PFSK-1 (cell line): ENCODE data around the gene XPNPEP2.

ENCODE experiments used
- FOXP2 ChIP-seq: optimal IDR thresholded peaks from 2 replicates; pipeline ENCODE3; 2011; ENCODE audit warnings: borderline replicate concordance, control low read depth, inconsistent platforms; ENCODE audit not compliant: insufficient read depth; ENCODE audit errors: extremely low read length, extremely low read depth
- POLR2AphosphoS5 ChIP-seq: IDR thresholded peaks from 2 replicates; pipeline ENCODE4 v1.6.1; 2012; ENCODE audit warnings: low read depth, mild to moderate bottlenecking, control low read depth, low read length, moderate library complexity
- SIN3A ChIP-seq: IDR thresholded peaks from 2 replicates; pipeline ENCODE4 v1.6.1; 2012; ENCODE audit warnings: mild to moderate bottlenecking, low read length, moderate library complexity, borderline replicate concordance; ENCODE audit not compliant: insufficient read depth
- TAF1 ChIP-seq: IDR thresholded peaks from 2 replicates; pipeline ENCODE4 v1.6.1; 2012; ENCODE audit warnings: low read length, control low read depth, borderline replicate concordance; ENCODE audit not compliant: insufficient read depth
- TF ChIP-seq, protein P1 (sequence below), 2 experiments: IDR thresholded peaks; 2 replicates each; pipeline versions ENCODE4 v1.6.1 to v1.8.0; 2011 to 2012; ENCODE audit warnings: low read depth in 2 of 2, low read length in 2 of 2, control low read depth in 1 of 2, inconsistent platforms in 1 of 2, mild to moderate bottlenecking in 1 of 2, moderate library complexity in 1 of 2; ENCODE audit not compliant: insufficient read depth in 1 of 2

Gene XPNPEP2

DNA sequence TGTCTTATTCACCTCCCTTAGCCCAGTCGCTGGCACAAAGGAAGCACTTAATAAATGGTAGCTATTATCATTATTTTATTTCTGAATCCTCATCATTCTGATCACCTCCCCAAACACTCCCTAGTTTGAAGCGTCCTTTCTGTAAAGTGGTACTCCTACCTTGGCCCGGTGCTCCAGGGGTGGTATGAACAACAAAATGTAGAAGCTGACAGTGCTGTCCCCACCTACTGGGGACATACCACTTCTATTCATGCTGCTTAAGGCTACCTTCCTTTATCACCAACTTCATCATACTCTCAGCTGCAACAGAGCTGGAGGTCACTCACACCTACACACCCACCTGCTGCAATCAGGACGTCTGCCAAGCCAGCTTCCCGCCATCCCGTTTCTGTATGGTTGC is 43.2 kb upstream of the XPNPEP2 start:
- TF ChIP-seq FOXP2 = no peak
- TF ChIP-seq, protein P1, sequence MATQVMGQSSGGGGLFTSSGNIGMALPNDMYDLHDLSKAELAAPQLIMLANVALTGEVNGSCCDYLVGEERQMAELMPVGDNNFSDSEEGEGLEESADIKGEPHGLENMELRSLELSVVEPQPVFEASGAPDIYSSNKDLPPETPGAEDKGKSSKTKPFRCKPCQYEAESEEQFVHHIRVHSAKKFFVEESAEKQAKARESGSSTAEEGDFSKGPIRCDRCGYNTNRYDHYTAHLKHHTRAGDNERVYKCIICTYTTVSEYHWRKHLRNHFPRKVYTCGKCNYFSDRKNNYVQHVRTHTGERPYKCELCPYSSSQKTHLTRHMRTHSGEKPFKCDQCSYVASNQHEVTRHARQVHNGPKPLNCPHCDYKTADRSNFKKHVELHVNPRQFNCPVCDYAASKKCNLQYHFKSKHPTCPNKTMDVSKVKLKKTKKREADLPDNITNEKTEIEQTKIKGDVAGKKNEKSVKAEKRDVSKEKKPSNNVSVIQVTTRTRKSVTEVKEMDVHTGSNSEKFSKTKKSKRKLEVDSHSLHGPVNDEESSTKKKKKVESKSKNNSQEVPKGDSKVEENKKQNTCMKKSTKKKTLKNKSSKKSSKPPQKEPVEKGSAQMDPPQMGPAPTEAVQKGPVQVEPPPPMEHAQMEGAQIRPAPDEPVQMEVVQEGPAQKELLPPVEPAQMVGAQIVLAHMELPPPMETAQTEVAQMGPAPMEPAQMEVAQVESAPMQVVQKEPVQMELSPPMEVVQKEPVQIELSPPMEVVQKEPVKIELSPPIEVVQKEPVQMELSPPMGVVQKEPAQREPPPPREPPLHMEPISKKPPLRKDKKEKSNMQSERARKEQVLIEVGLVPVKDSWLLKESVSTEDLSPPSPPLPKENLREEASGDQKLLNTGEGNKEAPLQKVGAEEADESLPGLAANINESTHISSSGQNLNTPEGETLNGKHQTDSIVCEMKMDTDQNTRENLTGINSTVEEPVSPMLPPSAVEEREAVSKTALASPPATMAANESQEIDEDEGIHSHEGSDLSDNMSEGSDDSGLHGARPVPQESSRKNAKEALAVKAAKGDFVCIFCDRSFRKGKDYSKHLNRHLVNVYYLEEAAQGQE (IDR thresholded peaks at IDR 0.05; ENCODE audit: insufficient read depth in 1 of 2, low read depth in 2 of 2, low read length in 2 of 2) = no peak
- TF ChIP-seq TAF1 = no peak
- TF ChIP-seq POLR2AphosphoS5 = no peak

DNA sequence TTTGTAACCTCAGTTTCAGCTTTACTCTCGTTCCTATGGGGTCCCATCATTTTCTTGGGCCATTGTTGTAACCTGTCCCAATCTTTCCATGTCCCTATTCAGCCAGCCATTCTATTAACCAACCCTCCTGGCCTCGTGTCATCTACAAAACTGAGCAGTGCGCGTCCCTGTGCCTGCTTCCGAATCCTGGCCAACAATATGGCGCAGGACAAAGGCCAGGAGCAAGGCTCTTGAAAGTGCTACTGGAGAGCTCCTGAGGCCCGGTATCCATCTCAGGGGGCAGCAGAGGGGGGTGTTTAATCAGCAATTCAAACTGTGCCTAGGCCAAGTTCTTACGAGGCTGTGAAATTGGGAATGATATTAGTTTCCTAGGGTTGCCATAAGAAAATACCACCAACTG is 42.8 kb upstream of the XPNPEP2 start:
- TF ChIP-seq TAF1 (no peak), FOXP2 (no peak), SIN3A (no peak), POLR2AphosphoS5 (no peak)
- TF ChIP-seq, protein P1 (IDR thresholded peaks at IDR 0.05; ENCODE audit: insufficient read depth in 1 of 2, low read depth in 2 of 2, low read length in 2 of 2) = no peak

DNA sequence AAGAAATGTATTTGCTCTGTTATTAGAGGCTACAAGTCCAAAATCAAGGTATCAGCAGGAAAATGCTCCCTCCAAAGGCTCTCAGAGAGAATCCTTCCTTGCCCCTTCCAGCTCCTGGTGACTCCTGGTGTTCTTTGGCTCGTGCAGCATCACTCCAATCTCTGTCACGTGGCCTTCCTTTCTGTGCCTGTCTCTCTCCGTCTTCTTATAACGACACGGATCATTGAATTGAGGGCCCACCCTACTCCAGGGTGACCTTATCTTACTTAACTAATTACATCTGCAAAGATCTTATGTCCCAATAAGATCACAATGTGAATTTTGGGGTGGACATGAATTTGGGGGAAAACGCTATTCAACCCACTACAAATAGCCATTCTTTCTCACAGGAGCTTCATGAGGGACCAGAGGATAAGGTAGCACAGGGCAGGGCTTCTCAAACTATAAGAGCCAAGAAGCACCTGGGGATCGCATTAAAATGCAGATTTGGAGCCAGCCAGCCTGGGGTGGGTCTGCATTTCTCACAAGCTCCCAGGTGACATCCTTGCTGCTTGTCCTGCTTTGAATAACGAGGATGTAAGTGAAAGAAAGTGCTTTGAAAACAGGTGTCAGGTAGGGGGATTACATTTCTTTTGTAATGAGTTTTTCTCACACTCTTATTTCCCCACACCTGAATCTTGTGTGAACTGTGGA is 42.2 kb upstream of the XPNPEP2 start:
- TF ChIP-seq FOXP2 = no peak
- TF ChIP-seq, protein P1 (IDR thresholded peaks at IDR 0.05; ENCODE audit: insufficient read depth in 1 of 2, low read depth in 2 of 2, low read length in 2 of 2) = no peak
- no peak for TF ChIP-seq TAF1
- TF ChIP-seq SIN3A = no peak

DNA sequence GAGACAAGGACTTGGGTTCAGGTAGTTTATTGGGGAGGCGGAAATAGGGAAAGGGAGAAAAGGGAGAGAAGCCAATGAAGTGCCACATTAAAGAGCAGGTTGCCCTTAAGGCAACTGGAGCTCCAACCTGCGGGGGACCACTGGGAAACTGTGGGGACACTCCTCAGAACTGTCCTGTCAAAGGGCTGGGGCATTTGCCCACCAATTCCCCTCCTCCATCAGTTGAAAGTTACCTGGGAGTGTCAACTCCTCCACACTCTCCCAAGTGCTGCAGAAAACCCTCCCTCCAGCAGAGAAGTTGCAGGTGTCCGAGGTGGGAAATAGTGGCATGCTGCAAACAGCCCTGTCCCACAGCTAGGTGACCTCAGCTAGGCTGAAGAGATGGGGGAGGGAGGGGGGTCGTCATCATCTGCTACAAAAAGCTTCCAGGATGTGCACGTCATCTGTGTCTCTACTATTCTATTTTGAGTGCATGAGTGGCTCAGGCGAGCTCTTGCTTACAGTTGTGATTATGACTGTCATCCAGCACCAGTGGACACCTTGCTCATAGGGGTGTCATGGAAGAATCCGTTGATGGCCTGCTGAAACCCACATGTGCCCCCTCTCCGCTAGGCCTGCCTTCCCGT is 41.5 kb upstream of the XPNPEP2 start:
- no peak for TF ChIP-seq SIN3A
- TF ChIP-seq TAF1 = no peak
- TF ChIP-seq, protein P1 (IDR thresholded peaks at IDR 0.05; ENCODE audit: insufficient read depth in 1 of 2, low read depth in 2 of 2, low read length in 2 of 2) = no peak
- TF ChIP-seq POLR2AphosphoS5 = no peak
- no peak for TF ChIP-seq FOXP2

DNA sequence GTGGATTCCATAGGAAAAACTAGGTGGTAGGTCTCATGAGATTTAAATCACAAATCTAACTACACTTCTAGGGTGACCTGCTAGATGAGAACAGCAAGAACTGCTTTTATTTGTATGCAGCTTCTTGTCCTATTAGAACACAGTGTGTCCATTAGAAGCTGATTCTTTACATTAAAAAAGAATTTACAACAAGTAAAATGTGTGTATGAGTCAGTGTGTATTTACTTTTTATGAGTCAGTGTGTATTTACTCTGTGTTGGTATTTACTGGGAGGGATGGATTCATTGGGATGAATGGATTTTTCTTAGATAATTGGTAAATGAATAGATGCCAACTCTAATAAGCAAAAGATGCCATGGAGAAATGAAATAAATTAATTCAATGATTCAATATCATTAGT is 40.6 kb upstream of the XPNPEP2 start:
- TF ChIP-seq POLR2AphosphoS5 (no peak), TAF1 (no peak), FOXP2 (no peak), SIN3A (no peak)
- TF ChIP-seq, protein P1 (IDR thresholded peaks at IDR 0.05; ENCODE audit: insufficient read depth in 1 of 2, low read depth in 2 of 2, low read length in 2 of 2) = no peak
